BE2C (cell line): ENCODE measurements around the gene ANKRD33B.

Experiments used
- DNase-seq: peaks from one replicate; pipeline ENCODE4 v3.0.0-alpha.2; 2020
- H3K27me3 ChIP-seq: fragments of 250-450 bp; sonication (Bioruptor Pico); 2 replicates; pipeline ENCODE4 v1.5.1; 2020; ENCODE audit warnings: mild to moderate bottlenecking
- H3K36me3 ChIP-seq: fragments of 250-450 bp; sonication (Bioruptor Pico); 2 replicates; pipeline ENCODE4 v1.5.1; 2020; ENCODE audit warnings: mild to moderate bottlenecking
- H3K4me1 ChIP-seq: fragments of 250-450 bp; sonication (Bioruptor Pico); 2 replicates; pipeline ENCODE4 v1.5.1; 2020
- H3K4me3 ChIP-seq: 2 replicates; pipeline ENCODE4 v1.5.1; 2011; ENCODE audit warnings: low read depth, low read length
- H3K9me3 ChIP-seq: fragments of 250-450 bp; sonication (Bioruptor Pico); 2 replicates; pipeline ENCODE4 v1.5.1; 2020
- CTCF ChIP-seq: IDR thresholded peaks from 2 replicates; pipeline ENCODE4 v1.5.1; 2012; ENCODE audit warnings: mild to moderate bottlenecking, low read depth, low read length

ANKRD33B gene

GRCh38 chr5:10669983-10670382 is 106.1 kb downstream of the ANKRD33B start:
- Histone ChIP-seq H3K36me3 (no peaks in the 10 kb centered on the region), H3K27me3 (no peaks in the 10 kb centered on the region), H3K9me3 (no peaks in the 10 kb centered on the region), H3K4me3 (no peak overlapping the region), H3K4me1 (peaks cover 4% of the 10 kb centered on the region; the same call in 1 of the 2 replicates)
- no peak for TF ChIP-seq CTCF
- no peak for DNase-seq

GRCh38 chr5:10671041-10672008 is 107.5 kb downstream of the ANKRD33B start:
- Histone ChIP-seq H3K9me3 (no peaks in the 10 kb centered on the region), H3K4me3 (peak overlapping the region; percentile 17), H3K27me3 (no peaks in the 10 kb centered on the region), H3K4me1 (peaks cover 4% of the 10 kb centered on the region; the same call in 1 of the 2 replicates), H3K36me3 (no peaks in the 10 kb centered on the region)
- no peak for TF ChIP-seq CTCF
- peak; percentile 6 for DNase-seq

GRCh38 chr5:10672146-10673016 is 108.5 kb downstream of the ANKRD33B start:
- Histone ChIP-seq H3K36me3 (no peaks in the 10 kb centered on the region), H3K4me3 (peak overlapping the region; percentile 17; the same call in 1 of the 2 replicates), H3K27me3 (no peaks in the 10 kb centered on the region), H3K4me1 (peaks cover 4% of the 10 kb centered on the region; the same call in 1 of the 2 replicates), H3K9me3 (no peaks in the 10 kb centered on the region)
- no peak for DNase-seq
- no peak for TF ChIP-seq CTCF

DNA sequence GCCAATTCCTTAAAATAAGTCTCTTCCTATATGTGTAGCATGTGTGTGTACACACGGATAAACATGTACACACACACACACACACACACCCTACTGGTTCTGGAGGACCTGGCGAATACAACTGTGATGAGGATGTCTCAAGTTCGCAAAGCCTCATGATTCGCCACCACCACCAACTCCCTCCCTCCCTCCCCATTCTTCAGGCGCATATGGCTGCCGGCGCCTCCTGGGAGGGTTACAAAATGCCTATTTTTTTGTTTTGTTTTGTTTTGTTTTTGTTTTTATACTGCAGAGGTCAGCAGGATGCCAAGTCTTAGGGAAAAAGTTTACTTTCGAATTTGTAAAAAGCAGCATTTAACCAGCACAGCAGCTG is 109.1 kb downstream of the ANKRD33B start:
- peaks cover 4% of the 10 kb centered on the region; the same call in 1 of the 2 replicates for H3K4me1 ChIP-seq
- no peaks in the 10 kb centered on the region for H3K27me3 ChIP-seq
- H3K4me3 ChIP-seq: no peak overlapping the region
- no peak for DNase-seq
- TF ChIP-seq CTCF: no peak
- H3K36me3 ChIP-seq: peaks cover 2% of the 10 kb centered on the region; the same call in 1 of the 2 replicates
- no peaks in the 10 kb centered on the region for H3K9me3 ChIP-seq

- H3K36me3 ChIP-seq: peaks cover 3% of the 10 kb centered on the region; the same call in 1 of the 2 replicates
- peaks cover 4% of the 10 kb centered on the region; the same call in 1 of the 2 replicates for H3K4me1 ChIP-seq
- H3K9me3 ChIP-seq: no peaks in the 10 kb centered on the region
- no peak for DNase-seq
- H3K4me3 ChIP-seq: no peak overlapping the region
- no peak for TF ChIP-seq CTCF
- no peaks in the 10 kb centered on the region for H3K27me3 ChIP-seq
Measured at GRCh38 chr5:10673407-10673806, 109.5 kb downstream of the ANKRD33B start.
